ENCODE measurements around the gene RHEB.
"Not testable (repeated sequence)": the region's sequence is repeated elsewhere in the genome, so short reads cannot be mapped to it uniquely, and the experiment has no call there.

The RHEB gene

DNA sequence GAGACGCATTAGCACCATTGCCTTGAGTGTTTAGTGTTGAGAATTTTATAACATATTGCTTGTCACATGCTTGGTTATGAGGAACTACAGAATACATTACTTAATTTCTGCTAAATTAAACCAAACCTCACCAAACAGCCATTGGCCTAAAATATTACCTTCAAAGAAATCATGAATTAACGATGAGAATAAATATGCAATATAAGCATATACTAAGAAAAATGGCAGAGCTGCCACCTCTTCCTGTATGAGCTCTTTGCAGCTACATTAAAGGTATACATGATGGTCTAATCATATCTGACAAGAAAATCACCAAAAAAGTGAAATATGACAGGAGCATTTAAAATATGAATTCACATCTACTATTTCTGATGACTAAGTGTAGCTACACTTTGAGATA, 5.2 kb upstream of the RHEB start:
- no peak for DNase-seq

DNA sequence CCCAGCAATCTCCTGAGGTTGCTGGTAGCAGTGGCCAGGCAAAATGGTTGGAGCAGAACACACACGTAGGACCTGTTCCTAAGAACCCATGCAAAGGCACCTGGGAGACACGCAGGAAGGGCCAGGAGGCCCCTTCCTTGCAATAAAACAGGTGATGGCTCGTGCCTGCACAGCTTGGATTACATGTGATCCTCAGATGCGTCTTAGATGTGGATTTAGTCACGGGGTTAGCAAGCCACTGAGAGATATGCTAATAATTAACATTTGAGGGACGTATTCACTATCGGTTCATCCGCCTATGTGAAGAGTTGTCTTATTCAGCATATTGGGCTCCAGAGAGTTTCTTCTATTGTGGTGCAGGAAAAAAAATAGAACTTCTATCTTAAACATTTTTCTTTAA, 4.6 kb upstream of the RHEB start:
- DNase-seq, result no peak

DNA sequence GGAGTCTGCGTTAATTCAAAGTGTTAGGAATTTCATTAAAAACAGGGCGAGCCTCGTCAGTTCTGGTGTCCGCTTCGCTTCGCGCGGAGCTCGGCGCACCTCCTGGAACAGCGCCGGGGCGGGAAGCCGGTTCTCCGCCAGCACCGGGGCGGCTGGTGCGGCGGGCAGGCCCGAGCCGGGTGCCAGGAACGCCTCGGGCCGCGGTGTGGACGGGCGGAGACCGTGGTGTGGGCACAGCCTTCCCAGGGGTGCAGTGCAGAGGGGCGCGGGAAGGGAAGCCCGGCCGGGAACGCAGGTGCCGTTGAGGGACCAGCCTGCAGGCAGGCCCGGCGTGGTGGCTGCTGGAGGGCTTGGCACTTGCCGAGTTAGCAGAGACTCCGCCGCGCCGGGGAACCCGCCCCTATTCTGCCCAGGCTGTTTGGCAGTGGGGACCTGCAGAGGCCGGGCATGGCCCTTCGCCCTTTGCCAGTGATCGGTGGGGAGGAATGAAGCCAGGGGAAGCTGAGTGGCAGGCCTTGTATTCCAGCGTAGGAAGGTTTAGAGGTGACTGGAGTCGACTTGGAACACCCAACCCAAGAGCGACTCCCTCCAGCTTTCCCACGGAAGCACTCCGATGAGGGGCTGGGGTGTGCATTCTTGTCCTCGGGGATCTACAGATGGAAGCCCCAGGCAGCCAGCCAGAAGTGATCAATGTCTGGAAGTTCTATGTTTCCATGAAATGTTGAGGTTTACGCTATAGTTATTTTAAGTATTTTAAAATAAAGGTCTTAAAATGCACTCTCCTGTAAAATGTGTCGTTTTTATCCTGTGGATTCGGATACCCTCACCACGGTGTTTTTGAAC, 945 bp upstream of the RHEB start:
- no peak for DNase-seq

- DNase-seq, result not testable (repeated sequence)
These were observed 539 bp downstream of the RHEB start for GRCh38 chr7:151518947-151519764.

DNA sequence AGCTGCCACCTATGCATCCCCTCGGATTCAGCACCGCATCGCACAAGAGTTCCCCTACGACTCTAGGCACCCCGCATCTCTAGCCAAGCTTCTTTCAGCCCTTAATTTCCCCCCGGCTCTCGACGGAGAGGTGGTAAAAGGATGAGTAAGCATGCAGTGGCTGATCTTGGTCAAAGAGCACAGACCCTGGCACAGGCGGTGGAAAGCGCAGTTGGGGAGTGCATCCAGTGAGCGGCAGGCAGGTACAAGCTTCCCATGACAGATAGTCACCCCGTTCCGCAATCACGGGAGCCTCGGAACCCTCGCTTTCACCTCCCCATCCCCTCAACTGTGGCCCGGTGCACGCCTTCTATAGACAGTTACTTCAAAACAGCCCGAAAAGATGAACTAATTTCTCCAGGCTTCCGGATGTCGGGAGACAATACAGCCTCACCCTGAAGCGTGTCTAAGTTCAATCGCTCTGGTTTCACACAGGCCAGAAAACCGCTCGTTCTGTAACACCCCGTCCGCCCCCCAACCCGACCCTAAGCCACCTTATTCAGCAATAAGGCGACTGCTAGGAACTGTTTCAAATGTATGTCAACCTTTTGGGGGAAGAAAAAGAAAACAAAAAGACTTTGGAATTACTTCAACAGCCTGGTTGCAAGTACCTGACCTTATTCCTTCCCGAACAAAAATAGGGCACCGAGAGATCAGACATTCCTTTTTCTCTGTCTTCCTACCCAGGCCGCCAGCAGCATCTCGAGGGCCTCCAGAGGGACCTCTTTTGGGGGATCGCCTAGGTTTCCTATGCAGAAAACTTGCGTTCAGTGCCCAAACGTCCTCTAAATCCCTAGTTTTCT, 1.4 kb downstream of the RHEB start:
- DNase-seq, result peak; percentile 37

DNA sequence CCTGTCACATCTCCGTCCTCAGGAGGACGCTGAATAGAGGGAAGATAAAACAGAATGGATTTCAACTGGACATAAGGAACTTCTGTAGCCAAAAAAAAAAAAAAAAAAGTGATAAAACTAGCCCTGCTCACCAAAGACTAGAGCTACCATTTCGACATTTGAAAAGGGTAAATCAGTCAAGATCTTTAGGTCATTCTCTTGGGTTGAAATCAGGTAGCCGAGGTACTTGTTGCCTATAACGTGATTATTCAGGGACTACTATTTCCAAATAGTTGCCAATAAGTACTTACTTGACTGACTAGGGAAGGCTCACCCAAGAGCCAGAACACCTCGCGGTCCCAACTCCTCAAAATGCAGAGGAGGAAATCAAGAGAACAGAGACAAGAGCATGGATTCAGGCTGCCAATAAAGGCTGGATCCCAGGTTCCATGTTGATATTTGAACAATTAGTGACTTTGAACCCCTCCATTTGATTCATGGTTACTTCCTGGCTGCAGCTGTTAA, 2.0 kb downstream of the RHEB start:
- no peak for DNase-seq

DNA sequence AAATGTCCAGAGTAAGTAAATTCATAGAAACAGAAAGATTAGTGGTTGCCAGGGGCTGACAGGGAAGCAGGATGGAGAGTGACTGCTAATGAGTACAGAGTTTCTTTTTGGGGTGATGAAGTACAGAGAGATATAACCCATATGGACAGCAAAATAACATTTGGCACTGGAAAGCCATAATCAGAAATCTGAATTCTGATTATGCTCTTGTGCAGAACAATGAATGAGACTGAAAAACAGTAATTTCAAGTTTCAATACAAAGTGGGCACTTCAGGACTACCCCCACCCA, 4.5 kb downstream of the RHEB start:
- DNase-seq, result no peak

DNA sequence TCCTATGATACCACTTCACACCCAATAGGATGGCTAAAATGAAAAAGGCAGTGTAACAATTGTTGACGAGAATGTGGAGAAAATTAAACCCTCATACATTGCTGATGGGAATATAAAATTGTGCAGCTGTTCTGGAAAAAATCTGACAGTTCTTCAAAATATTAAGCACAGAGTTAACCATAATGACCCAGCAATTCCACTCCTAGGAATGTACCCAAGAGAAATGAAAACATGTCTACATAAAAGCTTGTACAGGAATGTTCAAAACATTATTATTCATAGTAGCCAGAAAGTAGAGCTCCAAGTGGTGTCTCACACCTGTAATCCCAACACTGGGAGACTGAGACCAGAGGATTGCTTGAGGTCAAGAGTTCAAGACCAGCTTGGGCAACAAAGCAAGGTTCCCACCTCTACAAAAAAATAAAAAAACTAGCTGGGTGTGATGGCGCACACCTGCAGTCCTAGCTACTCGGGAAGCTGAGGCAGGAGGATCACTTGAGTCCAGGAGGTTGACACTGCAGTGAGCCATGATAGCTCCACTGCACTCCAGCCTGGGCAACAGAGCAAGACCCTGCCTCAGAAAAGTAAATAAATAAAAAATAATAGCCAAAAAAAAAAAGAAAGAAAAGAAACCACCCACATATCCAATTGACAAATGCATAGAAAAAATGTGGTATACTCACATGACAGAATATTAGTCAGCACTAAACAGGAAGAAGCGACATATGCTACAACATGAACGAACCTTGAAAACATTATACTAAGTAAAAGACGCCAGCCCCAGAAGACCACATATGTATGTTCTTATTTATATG, 5.0 kb downstream of the RHEB start:
- no peak for DNase-seq

- no peak for DNase-seq
These were observed 6.6 kb downstream of the RHEB start for GRCh38 chr7:151513133-151513532.

GRCh38 chr7:151512353-151512752, 7.3 kb downstream of the RHEB start:
- no peak for DNase-seq

GRCh38 chr7:151511946-151512345, 7.7 kb downstream of the RHEB start:
- no peak for DNase-seq

- no peak for DNase-seq
These were observed 8.4 kb downstream of the RHEB start for GRCh38 chr7:151511270-151511669.

DNA sequence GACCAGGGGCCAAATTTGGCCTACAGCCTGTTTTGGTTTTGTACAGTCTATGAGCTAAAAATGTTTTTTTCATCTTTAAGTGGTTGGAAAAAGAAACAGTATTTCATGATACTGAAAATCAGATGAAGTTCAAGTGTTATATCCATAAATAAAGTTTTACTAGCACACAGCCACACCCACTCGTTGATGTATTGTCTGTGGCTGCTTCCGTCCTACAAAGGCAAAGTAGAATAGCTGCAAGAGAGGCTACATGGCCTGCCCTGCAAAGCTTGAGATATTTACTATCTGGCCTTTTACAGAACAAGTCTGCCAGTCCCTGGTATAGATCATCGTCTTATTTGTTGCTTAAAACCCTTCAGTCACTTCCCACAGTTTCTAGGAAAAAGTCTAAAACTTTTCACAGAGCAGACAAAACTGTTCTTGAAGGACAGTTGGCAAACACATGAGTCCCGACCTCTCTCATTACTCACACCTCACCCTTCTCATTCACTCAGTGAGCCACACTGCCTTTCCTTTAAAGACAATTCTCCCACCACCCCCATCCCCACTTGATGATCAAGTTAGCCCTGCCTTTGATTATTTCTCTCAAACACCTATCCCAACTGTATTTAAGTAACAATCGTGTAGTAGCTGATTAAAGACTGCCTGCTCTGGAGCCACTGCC, 9.9 kb downstream of the RHEB start:
- DNase-seq, result no peak

- no peak for DNase-seq
These were observed 10.7 kb downstream of the RHEB start for GRCh38 chr7:151508991-151509390.

- no peak for DNase-seq
These were observed 11.9 kb downstream of the RHEB start for GRCh38 chr7:151507806-151508205.

DNA sequence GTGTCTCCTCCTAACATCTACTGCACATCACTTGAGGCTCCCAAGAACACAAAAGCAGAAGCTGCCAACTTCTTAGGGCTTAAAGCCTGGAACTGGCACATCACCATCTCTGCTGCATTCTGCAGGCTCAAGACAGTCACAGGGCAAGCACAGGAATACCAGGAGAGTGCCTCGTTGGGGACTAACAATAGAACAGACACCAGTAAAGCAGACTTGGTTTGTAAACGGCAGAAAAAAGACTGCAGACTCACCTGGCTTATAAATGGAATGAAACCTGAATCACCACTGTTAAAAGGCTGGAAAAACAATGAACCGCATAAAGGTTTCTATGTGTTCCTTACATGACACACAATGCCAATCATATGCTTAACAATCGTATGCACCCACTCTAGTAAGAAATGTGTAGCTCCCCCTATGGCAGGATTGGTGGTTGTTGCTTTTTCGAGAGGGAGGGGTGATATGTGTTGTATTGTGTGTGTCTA, 12.8 kb downstream of the RHEB start:
- DNase-seq, result no peak

GRCh38 chr7:151505836-151506468, 13.7 kb downstream of the RHEB start:
- DNase-seq, result no peak

DNA sequence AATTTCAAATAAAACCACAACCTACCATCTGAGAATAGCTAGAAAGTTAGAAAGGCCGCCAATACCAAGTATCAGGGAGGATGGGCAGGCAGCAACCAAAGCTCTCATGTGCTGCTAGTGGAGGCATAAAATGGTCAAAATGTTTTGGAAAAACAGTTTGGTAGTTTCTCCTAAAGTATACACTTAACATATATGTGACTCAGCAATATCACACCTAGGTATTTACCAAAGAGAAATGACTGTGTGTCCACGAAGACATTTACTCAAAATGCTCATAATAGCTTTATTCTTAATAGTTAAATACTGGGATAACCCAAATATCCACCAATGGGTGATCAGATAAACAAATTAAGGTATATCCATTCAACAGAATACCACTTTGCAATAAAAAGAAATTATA, 14.3 kb downstream of the RHEB start:
- DNase-seq, result no peak

DNA sequence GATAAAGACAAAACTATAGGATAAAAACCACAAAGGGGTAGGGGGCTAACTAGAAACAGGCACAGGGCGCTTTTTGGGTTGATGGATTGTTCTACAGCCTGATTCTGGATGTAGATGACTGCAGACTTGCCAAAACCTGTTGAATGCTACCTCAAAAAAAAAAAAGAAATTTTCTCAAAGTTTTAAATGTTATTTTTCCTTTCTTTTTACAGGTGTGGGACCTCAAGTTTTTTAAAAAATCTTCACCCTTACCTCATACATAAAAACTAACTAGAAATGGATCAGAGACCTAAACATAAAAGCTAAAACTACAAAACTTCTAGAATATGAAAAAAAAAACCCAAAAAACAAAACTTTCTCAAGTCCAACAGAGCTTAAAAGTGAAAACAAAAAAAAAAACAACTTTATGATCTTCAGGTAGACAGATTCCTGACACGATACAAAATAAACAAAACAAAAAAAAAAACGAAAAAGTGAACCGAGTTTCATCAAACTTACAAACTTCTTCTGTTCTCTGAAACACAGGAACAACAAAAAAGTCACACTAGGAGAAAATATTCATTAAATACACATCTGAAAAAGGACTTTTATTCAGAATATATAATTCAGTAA, 14.9 kb downstream of the RHEB start:
- no peak for DNase-seq

DNA sequence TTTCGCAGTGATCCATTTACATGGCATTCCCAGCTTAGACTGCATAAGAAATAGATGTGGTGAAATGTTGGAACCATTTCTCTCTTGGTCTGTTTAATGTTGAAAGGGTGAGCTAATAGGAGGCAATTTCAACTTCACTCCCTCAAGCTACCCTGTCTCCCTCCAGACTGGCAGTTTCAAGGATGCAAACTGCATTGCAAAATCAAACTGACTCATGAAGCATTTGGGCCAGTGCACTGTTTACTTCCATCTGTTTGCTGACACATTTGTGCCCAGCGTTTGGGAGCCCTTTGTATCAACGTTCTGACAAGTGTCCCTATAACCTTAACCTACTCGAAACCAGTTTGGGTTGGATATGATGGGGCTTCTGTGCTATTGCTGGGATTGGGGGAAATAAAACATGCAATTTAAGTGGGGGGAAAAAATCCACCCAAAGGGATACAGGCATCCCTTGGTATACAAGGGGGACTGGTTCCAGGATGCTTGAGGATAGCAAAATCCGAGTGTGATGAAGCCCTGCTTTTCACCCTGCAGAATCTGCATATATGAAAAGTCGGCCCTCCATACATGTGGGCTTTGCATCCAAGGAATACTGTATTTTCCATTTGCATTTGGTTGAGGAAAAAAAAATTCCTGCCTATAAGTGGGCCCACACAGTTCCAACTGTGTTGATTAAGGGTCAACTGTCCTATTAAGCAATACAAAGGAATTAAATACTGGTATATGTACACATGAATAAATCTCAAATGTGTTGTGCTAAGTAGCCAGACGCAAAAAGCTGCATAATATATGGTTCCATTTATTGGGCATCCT, 15.6 kb downstream of the RHEB start:
- DNase-seq, result no peak

Data from NCI-H526 treated with DMSO at 0.1 percent for 48 hours (cell line).